B cell (primary cell): ENCODE measurements around the gene LRCOL1.

Source experiments
- CTCF ChIP-seq: fragments of 200-600 bp; IDR thresholded peaks from one replicate; pipeline ENCODE4 v1.8.0; 2022; ENCODE audit warnings: antibody characterized with exemption, mild to moderate bottlenecking
- EZH2 ChIP-seq: IDR thresholded peaks from 2 replicates; pipeline ENCODE4 v1.6.1; 2012; ENCODE audit warnings: borderline replicate concordance, low read depth, mild to moderate bottlenecking, moderate library complexity, low read length; ENCODE audit not compliant: insufficient read depth, poor library complexity, severe bottlenecking

GRCh38 chr12:132608231-132609171 is 1.9 kb downstream of the LRCOL1 start:
- no peak for TF ChIP-seq CTCF
- no peak for TF ChIP-seq EZH2
